Measurements from ENCODE around the gene RAB42. TPM values are rescaled to one million over a fixed set of nuclear protein-coding genes. Genes with fewer than 3 reads are reported as not detected.

The RAB42 gene
- total and polyA plus RNA-seq, 10 of the 15 experiments (the other 5 are each of a cell fraction or from before 2014, with no cell fraction given) = 0.16 to 4.5 (median 0.49) TPM

- Histone ChIP-seq H4K20me1 (ENCODE audit: control insufficient read depth, insufficient read depth) (peaks cover 12% of the 10 kb centered on the region), H3K27me3 (replicated peaks in 1 of 2; ENCODE audit: control insufficient read depth in 2 of 2, insufficient read depth in 2 of 2, low read length in 1 of 2) (no peaks in the 10 kb centered on the region), H3K4me3 (no peak overlapping the region), H3K9ac (ENCODE audit: control insufficient read depth, insufficient read depth, low read length) (no peak overlapping the region), H3K79me2 (ENCODE audit: control insufficient read depth, insufficient read depth, low read length) (peaks cover 38% of the 10 kb centered on the region), H3K4me1 (ENCODE audit: control insufficient read depth, insufficient read depth, low read length) (peaks cover 12% of the 10 kb centered on the region), H2AFZ (ENCODE audit: control insufficient read depth, low read depth, low read length) (no peak overlapping the region), H3K27ac (ENCODE audit: control insufficient read depth, insufficient read depth) (no peak overlapping the region; the same call in 1 of the 2 replicates), H3K4me2 (ENCODE audit: control insufficient read depth, insufficient read depth) (no peak overlapping the region), H3K9me3 (replicated peaks; ENCODE audit: control insufficient read depth, insufficient read depth, low read length) (no peaks in the 10 kb centered on the region), H3K36me3 (ENCODE audit: control insufficient read depth in 2 of 2, insufficient read depth in 2 of 2, low read length in 1 of 2) (peaks cover 13 to 36% of the 10 kb centered on the region in 2 experiments)
- FAIRE-seq = no peak
- ChIA-PET SMC1A (ENCODE audit: uncharacterized antibody, unreplicated experiment) (interaction anchor here (0.6 to 7.6 kb wide), 6 partner anchors 12 to 213 kb away, joined by 3 to 83 read pairs (median 4); no protein-coding TSS in a partner anchor), POLR2A (interaction anchor here (0.7 to 8.6 kb wide), 6 partner anchors 19 to 66 kb away, joined by 3 to 132 read pairs (median 4); partner anchors contain the start of gene TRNAU1AP), CTCF (interaction anchor here (0.5 to 5.5 kb wide), 5 partner anchors 13 to 67 kb away, joined by 3 to 49 read pairs (median 8); partner anchors contain the start of gene TRNAU1AP), RAD21 (ENCODE audit: unreplicated experiment) (interaction anchor here (1.0 to 6.3 kb wide), 2 partner anchors 19 to 24 kb away, joined by 3 to 108 read pairs; no protein-coding TSS in a partner anchor)
- in situ Hi-C loops (cut with MboI) = no loop called here
- TF ChIP-seq ATF2 (IDR thresholded peaks at IDR 0.05; ENCODE audit: low read length) (peak; percentile 16; the same call in 1 of the 2 replicates), ZBED1 (IDR thresholded peaks at IDR 0.05; ENCODE audit: borderline replicate concordance) (peak; percentile 49), IKZF2 (IDR thresholded peaks at IDR 0.05) (0 out of 4 replicates have a peak, but pooled peaks have one; percentile 16 to 26), YBX1 (IDR thresholded peaks at IDR 0.05) (no peak), ETV6 (conservative IDR thresholded peaks at IDR 0.05 in 1 of 2, IDR thresholded peaks at IDR 0.05 in 1 of 2; ENCODE audit: borderline replicate concordance in 1 of 2, low read depth in 1 of 2) (no peak), SPI1 (IDR thresholded peaks at IDR 0.05; ENCODE audit: borderline replicate concordance, insufficient read depth, low read depth, low read length) (peak; percentile 41; the same call in 1 of the 2 replicates), POLR2AphosphoS5 (IDR thresholded peaks at IDR 0.05; ENCODE audit: low read length) (peak; percentile 45; the same call in 1 of the 2 replicates), POLR2A (IDR thresholded peaks at IDR 0.05; ENCODE audit: low read depth, low read length) (peak; percentile 63), ZSCAN29 (IDR thresholded peaks at IDR 0.05) (no peak), IKZF1 (conservative IDR thresholded peaks at IDR 0.05) (0 out of 2 replicates have a peak, but pooled peaks have one; percentile 18), MTA3 (IDR thresholded peaks at IDR 0.05; ENCODE audit: borderline replicate concordance, low read length) (peak; percentile 56), ZNF217 (IDR thresholded peaks at IDR 0.05) (no peak), PML (IDR thresholded peaks at IDR 0.05; ENCODE audit: low read length) (peak; percentile 45; the same call in 1 of the 2 replicates), POLR2AphosphoS2 (IDR thresholded peaks at IDR 0.05; ENCODE audit: low read depth, low read length) (peak; percentile 46; the same call in 1 of the 2 replicates), ZNF274 (IDR thresholded peaks at IDR 0.05; ENCODE audit: insufficient read depth, insufficient read length) (no peak), CBFB (IDR thresholded peaks at IDR 0.05; ENCODE audit: low read depth) (peak; percentile 15; the same call in 1 of the 2 replicates), NR2C2 (IDR thresholded peaks at IDR 0.05; ENCODE audit: borderline replicate concordance, control insufficient read depth, insufficient read length, low read depth) (no peak), FOXM1 (IDR thresholded peaks at IDR 0.05; ENCODE audit: low read depth, low read length) (0 out of 2 replicates have a peak, but pooled peaks have one; percentile 5)
- TF ChIP-seq, protein P1, sequence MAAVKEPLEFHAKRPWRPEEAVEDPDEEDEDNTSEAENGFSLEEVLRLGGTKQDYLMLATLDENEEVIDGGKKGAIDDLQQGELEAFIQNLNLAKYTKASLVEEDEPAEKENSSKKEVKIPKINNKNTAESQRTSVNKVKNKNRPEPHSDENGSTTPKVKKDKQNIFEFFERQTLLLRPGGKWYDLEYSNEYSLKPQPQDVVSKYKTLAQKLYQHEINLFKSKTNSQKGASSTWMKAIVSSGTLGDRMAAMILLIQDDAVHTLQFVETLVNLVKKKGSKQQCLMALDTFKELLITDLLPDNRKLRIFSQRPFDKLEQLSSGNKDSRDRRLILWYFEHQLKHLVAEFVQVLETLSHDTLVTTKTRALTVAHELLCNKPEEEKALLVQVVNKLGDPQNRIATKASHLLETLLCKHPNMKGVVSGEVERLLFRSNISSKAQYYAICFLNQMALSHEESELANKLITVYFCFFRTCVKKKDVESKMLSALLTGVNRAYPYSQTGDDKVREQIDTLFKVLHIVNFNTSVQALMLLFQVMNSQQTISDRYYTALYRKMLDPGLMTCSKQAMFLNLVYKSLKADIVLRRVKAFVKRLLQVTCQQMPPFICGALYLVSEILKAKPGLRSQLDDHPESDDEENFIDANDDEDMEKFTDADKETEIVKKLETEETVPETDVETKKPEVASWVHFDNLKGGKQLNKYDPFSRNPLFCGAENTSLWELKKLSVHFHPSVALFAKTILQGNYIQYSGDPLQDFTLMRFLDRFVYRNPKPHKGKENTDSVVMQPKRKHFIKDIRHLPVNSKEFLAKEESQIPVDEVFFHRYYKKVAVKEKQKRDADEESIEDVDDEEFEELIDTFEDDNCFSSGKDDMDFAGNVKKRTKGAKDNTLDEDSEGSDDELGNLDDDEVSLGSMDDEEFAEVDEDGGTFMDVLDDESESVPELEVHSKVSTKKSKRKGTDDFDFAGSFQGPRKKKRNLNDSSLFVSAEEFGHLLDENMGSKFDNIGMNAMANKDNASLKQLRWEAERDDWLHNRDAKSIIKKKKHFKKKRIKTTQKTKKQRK (IDR thresholded peaks at IDR 0.05; ENCODE audit: low read depth, low read length) = no peak
- WGBS (ENCODE audit: insufficient coverage, insufficient replicate concordance, low lambda C conversion rate, missing lambda C conversion rate) = 29% methylated on average over 1 of the region's 1 CpG
- BruUV-seq (replicated peaks) = TSS peak; percentile 16
- DNase-seq (ENCODE audit: low read depth, low spot score) = no peak
- ATAC-seq = no peak
- intact Hi-C loops (cut with micrococcal nuclease; ENCODE audit: unreplicated experiment) = no loop called here
Observed at GRCh38 chr1:28577052-28577678, 14.9 kb upstream of the RAB42 start.

Data from GM12878 (cell line).